A673 (cell line): ENCODE measurements around the gene AP2B1. TPM values are rescaled to one million over a fixed set of nuclear protein-coding genes. Genes with fewer than 3 reads are reported as not detected.

Experiments
- BruUV-seq: library from RNA; stranded (reverse); fragments of 400-500 nt; replicated peaks from 2 replicates; lab custom pipeline; 2021; lab: Mats Ljungman, UMichigan
- CTCF ChIA-PET: fragments of 300-600 bp; sonication (Branson Sonifier 250); formaldehyde crosslinking; loops from one replicate; lab custom pipeline; 2022; ENCODE audit warnings: antibody characterized with exemption; lab: Charles Lee
- POLR2A ChIA-PET: fragments of 300-600 bp; sonication (Branson Sonifier 250); formaldehyde crosslinking; loops from one replicate; lab custom pipeline; 2022; ENCODE audit warnings: antibody characterized with exemption; ENCODE audit not compliant: low non-redundant PET; lab: Charles Lee
- DNase-seq: peaks from one replicate; pipeline ENCODE4 v3.0.0-alpha.2; 2015; ENCODE audit warnings: low spot score
- H3K27ac ChIP-seq: fragments of 200-600 bp; sonication (generic); 2 replicates; pipeline ENCODE4 v1.5.1; 2016; ENCODE audit warnings: mixed run types, low read depth, mild to moderate bottlenecking, mixed read lengths, antibody characterized with exemption, low read length; ENCODE audit not compliant: poor library complexity, severe bottlenecking
- H3K27me3 ChIP-seq: fragments of 200-600 bp; sonication (generic); replicated peaks from 2 replicates; pipeline ENCODE4 v1.6.1; 2017; ENCODE audit warnings: mixed run types, low read depth, mild to moderate bottlenecking, mixed read lengths, antibody characterized with exemption, low read length; ENCODE audit not compliant: insufficient read depth, poor library complexity
- H3K36me3 ChIP-seq: fragments of 200-600 bp; sonication (generic); 2 replicates; pipeline ENCODE4 v1.6.1; 2016; ENCODE audit warnings: mixed run types, mild to moderate bottlenecking, mixed read lengths, antibody characterized with exemption, low read length; ENCODE audit not compliant: insufficient read depth, poor library complexity, severe bottlenecking
- H3K4me1 ChIP-seq: fragments of 200-600 bp; sonication (generic); 2 replicates; pipeline ENCODE4 v1.6.1; 2017; ENCODE audit warnings: mixed run types, mild to moderate bottlenecking, mixed read lengths, antibody characterized with exemption, low read length; ENCODE audit not compliant: insufficient read depth, poor library complexity, severe bottlenecking
- H3K4me3 ChIP-seq: fragments of 200-600 bp; sonication (generic); 2 replicates; pipeline ENCODE4 v1.5.1; 2016; ENCODE audit warnings: low read depth, mixed run types, mild to moderate bottlenecking, mixed read lengths, low read length; ENCODE audit not compliant: poor library complexity, severe bottlenecking
- H3K9me3 ChIP-seq: fragments of 200-600 bp; sonication (generic); 2 replicates; pipeline ENCODE4 v1.6.1; 2016; ENCODE audit warnings: mixed run types, low read depth, mild to moderate bottlenecking, mixed read lengths, antibody characterized with exemption, low read length; ENCODE audit not compliant: poor library complexity, severe bottlenecking
- CTCF ChIP-seq: fragments of 300-800, 200-600 bp; sonication (generic); conservative IDR thresholded peaks from 2 replicates; pipeline ENCODE4 v1.5.1; 2017; ENCODE audit warnings: low read depth, mild to moderate bottlenecking, antibody characterized with exemption, low read length, moderate library complexity, mixed read lengths
- EZH2 ChIP-seq: fragments of 200-600 bp; sonication (generic); IDR thresholded peaks from 2 replicates; pipeline ENCODE4 v1.6.1; 2017; ENCODE audit warnings: borderline replicate concordance, low read depth, mild to moderate bottlenecking, mixed read lengths, antibody characterized with exemption, low read length; ENCODE audit not compliant: poor library complexity, severe bottlenecking
- intact Hi-C: fragments of 100-400 bp; cut with micrococcal nuclease; formaldehyde crosslinking; loops from one replicate; pipeline ENCODE4 v1.10.0; 2022; ENCODE audit not compliant: unreplicated experiment
- total RNA-seq: library from RNA; stranded (reverse); gene quantifications from 2 replicates; pipeline ENCODE4 v1.2.3, GENCODE V29; 2021

The AP2B1 gene
- total RNA-seq, 1 experiment from 2014 or later, result 124 TPM

DNA sequence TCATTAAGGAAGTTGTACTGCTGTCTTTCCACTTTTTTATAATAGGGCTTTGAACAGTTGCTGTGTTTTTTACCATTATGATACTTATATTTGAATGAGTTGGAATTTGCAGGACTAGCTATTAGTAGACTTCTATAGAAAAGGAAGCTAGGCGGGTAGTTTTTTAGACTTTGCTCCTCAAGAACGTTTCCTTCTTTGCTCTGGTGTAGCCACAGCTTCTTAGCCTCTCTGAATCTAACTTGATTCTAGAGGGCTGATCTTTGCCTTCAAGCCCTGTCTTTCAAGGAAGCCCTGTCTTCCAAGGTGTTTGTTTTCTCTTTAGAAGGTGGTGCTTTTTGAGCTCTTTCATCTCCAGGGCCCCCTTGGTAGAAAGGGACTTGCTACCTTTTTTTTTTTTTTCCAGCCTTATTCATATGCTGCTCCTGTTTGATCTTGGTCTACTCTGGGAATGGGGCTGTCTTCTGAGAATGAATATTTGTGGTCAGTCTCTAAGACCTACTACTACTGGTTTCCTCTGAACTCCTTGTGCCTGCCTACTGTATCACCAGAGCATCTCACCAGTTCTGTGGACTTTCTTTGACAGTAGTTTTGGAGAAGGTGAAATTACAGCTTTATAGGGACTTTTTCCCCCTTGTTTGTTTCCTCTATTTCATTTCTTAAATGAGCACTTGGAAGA lies 92.0 kb downstream of the AP2B1 start:
- intact Hi-C loops, result no loop called here
- no peak for TF ChIP-seq CTCF
- TF ChIP-seq EZH2, result no peak
- no peak overlapping the region for H3K4me3 ChIP-seq
- ChIA-PET CTCF (no interaction called here), POLR2A (no interaction called here)
- DNase-seq, result no peak
- H3K36me3 ChIP-seq, result peaks cover 9% of the 10 kb centered on the region
- no TSS peak for BruUV-seq
- H3K27me3 ChIP-seq, result no peaks in the 10 kb centered on the region
- no peaks in the 10 kb centered on the region for H3K4me1 ChIP-seq
- no peaks in the 10 kb centered on the region for H3K9me3 ChIP-seq
- no peak overlapping the region for H3K27ac ChIP-seq

- no TSS peak for BruUV-seq
- Histone ChIP-seq H3K36me3 (peaks cover 2% of the 10 kb centered on the region), H3K4me3 (no peak overlapping the region), H3K4me1 (no peaks in the 10 kb centered on the region), H3K9me3 (no peaks in the 10 kb centered on the region), H3K27me3 (no peaks in the 10 kb centered on the region), H3K27ac (no peak overlapping the region)
- CTCF ChIA-PET, result no interaction called here
- TF ChIP-seq CTCF (no peak), EZH2 (no peak)
- POLR2A ChIA-PET, result no interaction called here
- intact Hi-C loops, result no loop called here
- no peak for DNase-seq
Observed at GRCh38 chr17:35683591-35683990, 96.5 kb downstream of the AP2B1 start.

GRCh38 chr17:35684055-35684802 lies 97.1 kb downstream of the AP2B1 start:
- ChIA-PET POLR2A (no interaction called here), CTCF (no interaction called here)
- BruUV-seq, result no TSS peak
- no peaks in the 10 kb centered on the region for H3K27me3 ChIP-seq
- H3K9me3 ChIP-seq, result no peaks in the 10 kb centered on the region
- H3K27ac ChIP-seq, result no peak overlapping the region
- no peak overlapping the region for H3K4me3 ChIP-seq
- TF ChIP-seq EZH2 (no peak), CTCF (no peak)
- H3K4me1 ChIP-seq, result no peaks in the 10 kb centered on the region
- intact Hi-C loops, result no loop called here
- H3K36me3 ChIP-seq, result peaks cover 2% of the 10 kb centered on the region
- DNase-seq, result peak; percentile 1
